ENCODE results near the gene DDOST. TPM values are rescaled to one million over a fixed set of nuclear protein-coding genes. Genes with fewer than 3 reads are reported as not detected.

The DDOST gene
- polyA plus RNA-seq, 3 donors: 125 to 245 (median 241) TPM

GRCh38 chr1:20660363-20660762, 806 bp downstream of the DDOST start:
- peaks cover 0 to 2% (median 0%) of the 10 kb centered on the region in 7 donors for H3K9me3 Mint-ChIP-seq
- Histone ChIP-seq H2AFZ (ENCODE audit: insufficient read depth, low read depth, low read length, poor library complexity, severe bottlenecking) (peak overlapping the region; percentile 100), H3K4me2 (replicated peaks; ENCODE audit: extremely low read depth, low read length, poor library complexity, severe bottlenecking) (peak overlapping the region; percentile 91), H3K4me3 (replicated peaks in 1 of 3; ENCODE audit: low read depth in 2 of 3, low read length in 3 of 3) (peak overlapping the region; percentile 67 to 99 (median 96)), H3K9ac (ENCODE audit: insufficient read depth, low read length, poor library complexity, severe bottlenecking) (peak overlapping the region; percentile 95), H3K4me1 (ENCODE audit: control insufficient read depth in 1 of 2, insufficient read depth in 2 of 2, low read length in 2 of 2) (peaks cover 20 to 24% of the 10 kb centered on the region in 2 donors), H3K79me2 (ENCODE audit: insufficient read depth, low read length) (peaks cover 60% of the 10 kb centered on the region), H3K27ac (ENCODE audit: low read depth in 1 of 2, low read length in 2 of 2) (peak overlapping the region in 1 of 2 donors; percentile 94), H3K27me3 (ENCODE audit: control insufficient read depth in 2 of 2, insufficient read depth in 2 of 2, low read length in 2 of 2) (no peaks in the 10 kb centered on the region), H3K36me3 (replicated peaks in 1 of 2; ENCODE audit: control insufficient read depth in 1 of 2, insufficient read depth in 2 of 2, low read length in 2 of 2) (peaks cover 28 to 44% of the 10 kb centered on the region in 2 donors), H3K9me3 (replicated peaks in 1 of 2; ENCODE audit: control insufficient read depth in 1 of 2, insufficient read depth in 1 of 2, low read length in 2 of 2) (no peaks in the 10 kb centered on the region), H4K20me1 (ENCODE audit: insufficient read depth, low read length) (peaks cover 41% of the 10 kb centered on the region)
- H3K36me3 Mint-ChIP-seq: peaks cover 35 to 44% of the 10 kb centered on the region in 2 donors
- TF ChIP-seq, protein P1, sequence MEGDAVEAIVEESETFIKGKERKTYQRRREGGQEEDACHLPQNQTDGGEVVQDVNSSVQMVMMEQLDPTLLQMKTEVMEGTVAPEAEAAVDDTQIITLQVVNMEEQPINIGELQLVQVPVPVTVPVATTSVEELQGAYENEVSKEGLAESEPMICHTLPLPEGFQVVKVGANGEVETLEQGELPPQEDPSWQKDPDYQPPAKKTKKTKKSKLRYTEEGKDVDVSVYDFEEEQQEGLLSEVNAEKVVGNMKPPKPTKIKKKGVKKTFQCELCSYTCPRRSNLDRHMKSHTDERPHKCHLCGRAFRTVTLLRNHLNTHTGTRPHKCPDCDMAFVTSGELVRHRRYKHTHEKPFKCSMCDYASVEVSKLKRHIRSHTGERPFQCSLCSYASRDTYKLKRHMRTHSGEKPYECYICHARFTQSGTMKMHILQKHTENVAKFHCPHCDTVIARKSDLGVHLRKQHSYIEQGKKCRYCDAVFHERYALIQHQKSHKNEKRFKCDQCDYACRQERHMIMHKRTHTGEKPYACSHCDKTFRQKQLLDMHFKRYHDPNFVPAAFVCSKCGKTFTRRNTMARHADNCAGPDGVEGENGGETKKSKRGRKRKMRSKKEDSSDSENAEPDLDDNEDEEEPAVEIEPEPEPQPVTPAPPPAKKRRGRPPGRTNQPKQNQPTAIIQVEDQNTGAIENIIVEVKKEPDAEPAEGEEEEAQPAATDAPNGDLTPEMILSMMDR (IDR thresholded peaks at IDR 0.05): no peak
- 8% methylated on average over 2 of the region's 3 CpGs for WGBS (ENCODE audit: insufficient coverage)
- no peak for DNase-seq
- no peaks in the 10 kb centered on the region for H3K27me3 Mint-ChIP-seq (ENCODE audit: low read depth in 3 of 3)
- peaks cover 27% of the 10 kb centered on the region for H3K4me1 Mint-ChIP-seq
- H3K27ac Mint-ChIP-seq: peak overlapping the region; percentile 89 to 96 (median 93)
- peak overlapping the region; percentile 96 for H3K4me3 Mint-ChIP-seq
- intact Hi-C loops (cut with micrococcal nuclease): loop anchor here in 1 of 2 donors (2.0 kb wide), 1 partner anchor 26 kb away; no protein-coding TSS in a partner anchor

- intact Hi-C loops (cut with micrococcal nuclease): no loop called here
- Histone ChIP-seq H3K9me3 (replicated peaks in 1 of 2; ENCODE audit: control insufficient read depth in 1 of 2, insufficient read depth in 1 of 2, low read length in 2 of 2) (no peaks in the 10 kb centered on the region), H3K27me3 (ENCODE audit: control insufficient read depth in 2 of 2, insufficient read depth in 2 of 2, low read length in 2 of 2) (no peaks in the 10 kb centered on the region), H3K27ac (ENCODE audit: low read depth in 1 of 2, low read length in 2 of 2) (peak overlapping the region in 1 of 2 donors; percentile 2), H2AFZ (ENCODE audit: insufficient read depth, low read depth, low read length, poor library complexity, severe bottlenecking) (no peak overlapping the region), H3K9ac (ENCODE audit: insufficient read depth, low read length, poor library complexity, severe bottlenecking) (no peak overlapping the region), H3K4me3 (replicated peaks in 1 of 3; ENCODE audit: low read depth in 2 of 3, low read length in 3 of 3) (no peak overlapping the region), H3K4me1 (ENCODE audit: control insufficient read depth in 1 of 2, insufficient read depth in 2 of 2, low read length in 2 of 2) (peaks cover 20 to 24% of the 10 kb centered on the region in 2 donors), H3K4me2 (replicated peaks; ENCODE audit: extremely low read depth, low read length, poor library complexity, severe bottlenecking) (no peak overlapping the region), H3K79me2 (ENCODE audit: insufficient read depth, low read length) (peaks cover 63% of the 10 kb centered on the region), H3K36me3 (replicated peaks in 1 of 2; ENCODE audit: control insufficient read depth in 1 of 2, insufficient read depth in 2 of 2, low read length in 2 of 2) (peaks cover 47 to 64% of the 10 kb centered on the region in 2 donors), H4K20me1 (ENCODE audit: insufficient read depth, low read length) (peaks cover 52% of the 10 kb centered on the region)
- DNase-seq: no peak
- Mint-ChIP-seq H3K27ac (peak overlapping the region in 1 of 7 donors; percentile 14), H3K9me3 (no peaks in the 10 kb centered on the region), H3K36me3 (peaks cover 52 to 64% of the 10 kb centered on the region in 2 donors), H3K27me3 (ENCODE audit: low read depth in 3 of 3) (no peaks in the 10 kb centered on the region), H3K4me1 (peaks cover 27% of the 10 kb centered on the region), H3K4me3 (no peak overlapping the region)
- 90% methylated on average over 5 of the region's 16 CpGs for WGBS (ENCODE audit: insufficient coverage)
- TF ChIP-seq, protein P1 (IDR thresholded peaks at IDR 0.05): no peak
Observed at GRCh38 chr1:20658166-20658915, 2.8 kb downstream of the DDOST start.

Measured in CD14-positive monocyte (primary cell).